GM21786 (cell line): ENCODE results near the gene APOL5.
"Not testable (repeated sequence)": the region's sequence is repeated elsewhere in the genome, so short reads cannot be mapped to it uniquely, and the experiment has no call there.

Source experiments
- ATAC-seq: cut with Tn5 transposase; IDR thresholded peaks from one replicate; pipeline ENCODE4 v1.9.1; 2021; ENCODE audit not compliant: unreplicated experiment

APOL5 gene

DNA sequence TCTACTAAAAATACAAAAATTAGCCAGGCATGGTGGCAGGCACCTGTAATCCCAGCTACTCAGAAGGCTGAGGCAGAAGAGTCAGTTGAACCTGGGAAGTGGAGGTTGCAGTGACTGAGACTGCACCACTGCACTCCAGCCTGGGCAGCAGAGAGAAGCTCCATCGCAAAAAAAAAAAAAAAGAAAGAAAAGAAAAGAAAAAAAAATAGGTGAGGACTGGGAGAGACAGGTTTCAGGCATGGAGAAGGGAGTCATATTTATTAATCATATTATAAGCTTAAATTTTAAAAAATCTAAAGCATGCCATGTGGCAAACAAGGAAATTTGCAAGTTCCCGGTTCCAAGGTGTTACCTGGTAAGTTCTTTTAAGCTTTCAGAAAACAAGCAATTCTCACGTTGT, at the start of gene APOL5:
APOL5 (plus strand) TSS at position 301 of the 400 bp plus-strand sequence; CDS start at position 301, 0 bp downstream.
- ATAC-seq, result no peak

GRCh38 chr22:35674335-35674734, 43.3 kb upstream of the APOL5 start:
- ATAC-seq, result no peak

DNA sequence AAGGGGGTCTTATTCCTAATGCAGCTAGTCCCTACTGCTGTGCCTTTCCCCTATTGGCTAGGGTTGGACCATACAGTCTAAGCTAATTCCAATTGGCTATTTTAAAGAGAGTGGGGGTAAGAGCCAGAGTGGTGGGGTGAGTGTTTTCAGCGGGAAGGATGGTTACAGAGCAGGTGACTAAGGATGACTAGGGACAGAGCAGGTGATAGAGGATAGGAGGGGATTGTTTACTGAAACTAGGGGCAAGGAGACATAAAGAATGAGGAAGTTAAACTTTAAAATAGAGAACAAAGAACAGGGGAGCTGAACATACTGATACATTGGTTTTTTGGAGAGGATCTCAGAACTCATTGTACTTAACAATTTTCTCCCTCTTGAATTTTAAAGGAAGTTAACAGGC, 41.6 kb upstream of the APOL5 start:
- not testable (repeated sequence) for ATAC-seq

DNA sequence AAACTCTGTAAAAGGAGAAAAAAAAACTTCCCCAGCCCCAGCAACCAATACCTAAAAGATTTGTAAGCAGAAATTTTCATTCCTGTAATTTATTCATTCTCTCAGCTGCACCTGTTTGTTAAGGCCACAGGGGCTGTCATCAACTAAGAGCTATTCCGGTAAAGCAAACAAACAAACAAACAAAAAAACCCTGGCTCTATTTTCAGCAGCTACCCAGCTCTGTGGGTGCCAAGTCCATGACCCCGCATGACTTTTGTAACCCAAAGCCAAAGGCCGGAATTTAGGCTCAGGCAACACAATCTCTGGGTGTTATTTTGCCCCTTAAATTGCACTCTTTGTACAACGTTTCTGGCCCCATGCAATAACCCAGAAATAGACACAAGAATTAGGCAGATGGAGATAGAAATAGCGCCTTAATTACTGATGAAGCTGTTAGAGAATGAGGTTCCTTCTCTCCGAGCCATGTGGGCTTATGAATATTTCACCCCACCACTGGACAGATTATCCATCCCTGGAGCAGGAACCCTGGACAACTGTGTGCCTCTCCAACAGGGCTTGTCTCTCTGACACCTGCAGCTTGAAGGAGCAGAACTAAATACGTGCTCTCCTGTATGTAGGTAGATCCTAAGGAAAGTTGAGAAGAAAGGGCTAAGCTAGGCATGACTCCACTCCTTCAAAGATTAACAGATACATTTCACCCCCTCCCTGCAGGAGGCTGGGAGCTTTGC, 40.0 kb upstream of the APOL5 start:
- no peak for ATAC-seq

GRCh38 chr22:35678836-35679235, 38.8 kb upstream of the APOL5 start:
- ATAC-seq, result no peak

DNA sequence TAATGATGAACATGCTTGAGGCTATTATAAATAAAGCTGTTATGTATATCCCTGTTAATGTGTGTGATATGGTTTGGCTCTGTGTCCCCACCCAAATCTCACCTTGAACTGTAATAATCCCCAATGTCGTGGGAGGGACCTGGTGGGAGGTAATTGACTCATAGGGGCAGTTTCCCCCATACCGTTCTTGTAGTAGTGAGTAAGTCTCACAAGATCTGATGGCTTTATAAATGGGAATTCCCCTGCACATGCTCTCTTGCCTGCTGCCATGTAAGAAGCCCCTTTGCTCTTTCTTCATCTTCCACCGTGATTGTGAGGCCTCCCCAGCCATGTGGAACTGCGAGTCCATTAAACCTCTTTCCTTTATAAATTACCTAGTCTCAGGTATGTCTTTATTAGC, 38.2 kb upstream of the APOL5 start:
- ATAC-seq, result not testable (repeated sequence)

- ATAC-seq, result no peak
Observed at GRCh38 chr22:35681454-35682052, 36.1 kb upstream of the APOL5 start.

- no peak for ATAC-seq
Observed at GRCh38 chr22:35683560-35683959, 34.1 kb upstream of the APOL5 start.

- ATAC-seq, result no peak
Observed at GRCh38 chr22:35684270-35684700, 33.4 kb upstream of the APOL5 start.

DNA sequence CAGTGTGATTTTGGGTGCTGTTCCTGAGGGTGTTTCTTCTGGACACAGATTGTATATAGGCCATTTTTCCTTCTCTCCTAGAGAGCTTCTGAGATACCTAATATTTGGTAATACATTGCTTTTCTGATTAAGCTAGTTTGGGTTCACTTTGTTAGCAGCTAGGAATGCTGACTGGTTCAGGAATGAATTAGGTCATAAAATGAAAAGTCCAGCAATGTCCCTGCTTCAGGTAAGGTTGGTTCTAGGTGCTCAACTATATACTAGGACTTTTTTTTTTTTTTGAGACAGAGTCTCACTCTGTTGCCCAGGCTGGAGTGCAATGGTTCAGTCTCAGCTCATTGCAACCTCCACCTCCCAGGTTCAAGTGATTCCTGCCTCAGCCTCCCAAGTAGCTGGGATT, 32.9 kb upstream of the APOL5 start:
- no peak for ATAC-seq

DNA sequence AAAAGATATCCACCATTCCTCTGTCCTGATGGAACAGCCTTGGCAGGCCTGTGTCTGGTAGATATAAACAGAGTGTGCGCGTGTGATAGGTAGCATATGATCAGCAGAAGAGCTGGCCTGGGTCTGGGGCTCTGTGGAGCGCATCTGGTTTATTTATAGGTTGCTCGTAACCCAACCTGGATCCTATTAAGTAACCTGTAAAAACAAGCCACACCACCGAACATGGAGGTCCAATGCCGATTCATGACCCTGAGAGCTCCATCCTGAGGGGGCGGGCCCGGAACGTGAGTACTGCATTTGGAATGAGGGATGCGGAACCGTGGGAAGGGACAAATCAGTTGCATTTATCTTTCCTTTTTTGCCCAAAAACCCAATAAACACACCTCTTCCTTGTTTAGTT, 31.9 kb upstream of the APOL5 start:
- ATAC-seq, result no peak

- no peak for ATAC-seq
Observed at GRCh38 chr22:35686298-35686697, 31.4 kb upstream of the APOL5 start.

DNA sequence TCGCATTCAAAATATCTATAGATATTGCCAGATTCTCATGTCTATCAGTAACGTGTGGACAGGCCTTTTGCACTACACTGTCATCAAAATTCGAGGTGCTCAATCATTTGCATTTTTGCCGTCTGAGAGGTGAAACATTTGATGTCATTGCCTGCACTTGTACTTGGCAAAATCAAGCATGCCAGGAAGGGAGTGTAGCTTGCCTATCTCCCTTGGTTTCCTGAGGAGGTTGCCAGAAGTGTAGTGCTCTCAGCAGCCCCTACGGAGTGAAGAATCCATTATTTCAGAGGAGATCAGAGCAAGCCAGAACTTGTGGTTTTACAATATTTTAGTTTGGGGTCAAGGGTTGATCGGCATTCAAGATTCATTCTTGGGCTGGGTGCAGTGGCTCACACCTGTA, 30.2 kb upstream of the APOL5 start:
- no peak for ATAC-seq

- ATAC-seq, result no peak
Observed at GRCh38 chr22:35688913-35689675, 28.6 kb upstream of the APOL5 start.

DNA sequence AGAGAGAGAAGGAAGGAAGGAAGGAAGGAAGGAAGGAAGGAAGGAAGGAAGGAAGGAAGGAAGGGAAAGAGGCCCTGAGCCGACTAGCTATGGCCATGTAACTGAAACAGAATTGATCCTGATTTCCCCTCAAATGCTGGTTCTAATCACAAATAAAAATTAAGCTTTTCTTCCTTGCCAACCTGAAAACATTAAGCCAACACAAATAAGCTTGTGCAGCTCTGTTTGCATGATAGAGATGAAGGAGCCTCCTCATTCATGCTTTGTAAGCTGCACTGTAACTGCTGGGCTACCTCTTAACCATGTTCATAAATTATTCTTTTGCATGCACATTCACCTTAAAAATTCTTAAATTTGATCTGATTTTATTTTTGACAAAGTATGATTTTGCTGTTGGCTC, 27.7 kb upstream of the APOL5 start:
- ATAC-seq, result no peak

GRCh38 chr22:35695202-35695601, 22.5 kb upstream of the APOL5 start:
- no peak for ATAC-seq

- ATAC-seq, result no peak
Observed at GRCh38 chr22:35697142-35697541, 20.5 kb upstream of the APOL5 start.

DNA sequence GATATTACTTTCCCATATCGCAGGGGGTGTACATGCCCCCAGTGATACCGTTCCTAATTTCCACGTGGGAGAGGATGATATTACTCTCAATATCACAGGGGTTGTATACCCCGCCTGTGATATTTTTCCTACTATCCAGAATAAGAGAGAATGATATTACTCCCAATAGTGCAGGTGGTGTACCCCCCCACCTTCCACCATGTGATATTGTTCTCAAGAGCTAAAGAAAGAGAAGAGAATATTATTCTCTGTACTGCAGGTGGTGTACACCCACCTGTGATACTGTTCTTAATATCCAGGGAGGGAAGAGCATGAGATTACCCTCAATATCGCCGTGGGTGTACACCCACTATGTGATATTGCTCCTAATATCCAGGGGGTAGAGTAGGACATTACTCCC, 17.8 kb upstream of the APOL5 start:
- ATAC-seq, result not testable (repeated sequence)

DNA sequence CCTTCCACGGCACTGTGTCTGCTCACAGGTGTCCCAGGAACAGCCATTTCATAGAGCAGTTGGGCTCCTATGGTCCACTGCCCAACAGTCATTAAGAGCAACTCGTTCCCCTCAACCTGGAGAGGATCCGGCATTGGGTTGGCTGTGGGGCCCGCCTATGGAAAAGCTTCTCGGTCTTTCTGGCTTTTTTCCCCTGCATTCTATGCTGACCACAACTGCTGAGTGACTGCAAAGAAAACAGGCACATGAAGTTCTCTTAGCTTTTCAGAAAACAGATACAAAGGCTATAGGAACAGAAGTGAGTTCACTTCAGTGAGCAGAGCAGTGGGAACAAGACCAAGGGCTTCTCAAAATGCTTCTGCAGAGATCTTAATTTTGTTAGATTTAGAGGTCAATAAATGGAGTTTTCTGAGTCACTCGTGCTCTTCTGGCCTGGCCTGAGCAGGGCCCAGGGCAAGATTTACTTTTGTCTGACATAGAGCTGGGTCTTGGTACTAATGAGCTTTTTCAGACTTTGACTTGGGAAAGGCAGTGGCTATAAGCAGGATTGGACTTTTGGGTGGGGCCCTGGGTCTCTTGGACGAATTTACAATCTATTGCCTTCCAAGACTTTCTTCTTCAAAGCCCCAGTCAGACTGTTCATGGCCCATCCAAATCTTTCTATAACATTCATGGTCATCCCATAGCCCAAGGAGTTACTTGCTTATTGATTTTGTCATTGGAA, 13.6 kb upstream of the APOL5 start:
- ATAC-seq, result no peak

GRCh38 chr22:35705141-35705540, 12.5 kb upstream of the APOL5 start:
- ATAC-seq, result no peak

DNA sequence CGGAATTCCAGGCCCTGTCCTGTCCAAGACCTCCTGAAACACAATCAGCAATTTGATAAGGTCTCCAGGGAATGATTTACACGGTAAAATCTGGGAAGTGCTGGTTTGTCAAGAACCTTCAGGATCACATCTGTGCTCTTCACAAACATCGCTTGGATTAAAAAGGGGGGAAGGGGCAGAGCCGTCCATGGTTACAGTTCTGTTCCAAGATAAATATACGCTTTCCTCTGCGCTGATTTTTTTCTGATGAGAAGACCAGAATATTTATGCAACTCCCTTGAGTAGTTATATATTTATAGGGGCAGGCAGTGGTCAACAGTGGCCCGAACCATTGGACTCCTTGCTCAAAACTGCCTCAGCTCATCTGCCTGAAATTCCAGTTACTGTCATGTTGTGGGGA, 9.2 kb upstream of the APOL5 start:
- ATAC-seq, result no peak
